GM21367 (cell line): ENCODE measurements around the gene PDE4B.

Experiments used
- ATAC-seq: cut with Tn5 transposase; IDR thresholded peaks from one replicate; pipeline ENCODE4 v1.9.1; 2021; ENCODE audit not compliant: unreplicated experiment

The PDE4B gene

DNA sequence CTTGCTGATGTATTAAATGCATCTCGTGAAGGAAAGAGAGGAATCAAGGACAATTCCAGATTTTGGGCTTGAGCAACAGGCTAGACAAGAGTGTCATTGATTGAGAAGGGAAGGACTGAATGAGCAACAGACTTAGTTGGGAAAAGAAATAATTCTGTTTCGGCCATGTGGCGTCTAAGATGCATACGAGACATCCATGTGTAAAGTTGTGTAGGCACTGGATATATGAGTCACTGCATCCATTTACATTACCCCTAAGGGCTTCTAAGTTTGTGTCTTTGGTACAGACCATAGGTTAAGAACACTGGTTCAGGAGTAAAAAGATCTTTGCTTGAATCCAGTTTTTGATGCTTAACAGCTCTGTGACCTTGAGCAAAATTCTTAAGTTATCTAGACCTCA is 434.3 kb downstream of the PDE4B start:
- no peak for ATAC-seq

DNA sequence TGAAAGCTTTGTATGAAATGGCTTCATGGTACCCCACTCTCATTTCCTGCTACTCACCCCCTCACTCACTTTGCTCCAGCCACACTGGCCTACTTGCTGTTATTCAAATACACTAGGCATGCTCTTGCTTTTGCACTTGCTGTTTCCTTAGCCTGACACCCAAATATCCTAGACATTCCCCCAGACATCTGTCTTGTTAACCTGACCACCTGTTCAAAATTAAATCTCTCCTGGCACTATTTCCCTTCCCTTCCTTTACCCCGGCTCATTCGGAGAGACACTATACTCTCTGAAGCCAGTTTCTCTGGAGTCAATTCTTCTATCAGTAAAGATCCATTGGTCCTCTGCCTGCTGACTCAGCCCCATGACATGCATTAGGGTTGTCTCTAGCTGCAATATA is 435.3 kb downstream of the PDE4B start:
- ATAC-seq, result no peak

DNA sequence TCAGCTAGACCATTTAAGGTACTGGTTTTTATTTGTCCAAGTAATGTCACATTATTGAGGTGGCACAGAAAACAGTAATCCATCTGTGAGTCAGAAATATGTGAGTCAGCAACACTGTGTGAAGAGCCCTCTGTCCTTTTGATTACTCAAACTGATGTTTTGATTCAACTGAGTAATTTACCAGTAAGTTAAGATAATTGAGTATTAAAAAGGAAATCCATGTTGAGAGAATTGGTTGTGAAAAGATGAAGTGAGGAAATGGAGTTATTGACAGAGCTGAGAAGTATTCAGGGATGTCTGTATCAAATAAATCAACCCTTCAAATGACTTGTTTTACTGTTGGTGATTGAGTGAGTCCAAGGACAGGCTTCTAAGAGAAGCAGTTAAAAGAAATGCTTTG is 438.5 kb downstream of the PDE4B start:
- no peak for ATAC-seq

DNA sequence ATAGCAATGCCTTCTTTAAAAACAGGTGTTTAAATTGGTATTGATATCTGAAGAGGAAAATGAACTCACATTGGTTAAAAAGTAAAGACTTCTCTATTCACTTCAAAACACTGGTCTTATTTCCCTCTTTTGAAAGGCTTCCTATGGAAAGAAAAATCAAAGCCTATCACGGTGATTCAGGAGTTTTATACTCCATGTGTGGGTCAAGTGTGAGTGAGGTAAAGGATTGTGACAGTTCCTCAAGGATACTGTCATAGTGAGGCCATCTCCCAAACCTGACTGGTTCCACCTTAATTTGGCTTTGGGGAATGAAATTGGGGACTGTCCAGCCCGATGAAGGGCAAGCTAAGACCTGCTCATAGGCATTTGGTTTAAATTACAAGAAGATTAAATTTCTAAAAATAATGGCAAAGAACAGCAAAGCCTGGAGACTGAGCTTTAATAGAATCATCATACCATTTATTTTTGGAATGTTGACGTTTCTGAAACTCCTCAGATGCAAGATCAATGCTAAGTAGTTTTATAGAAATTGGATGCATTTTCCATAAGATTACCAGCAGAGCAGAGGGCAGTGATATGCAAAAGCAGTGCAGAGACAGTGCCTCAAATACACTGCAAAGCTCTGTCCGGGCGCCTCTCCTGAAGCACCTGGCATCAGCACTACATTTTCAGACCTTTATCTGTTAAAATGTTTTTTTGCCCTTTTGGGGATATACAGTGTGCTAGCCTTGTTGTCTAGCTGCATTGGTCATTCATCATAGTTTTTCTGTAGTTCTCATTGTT is 439.2 kb downstream of the PDE4B start:
- ATAC-seq, result no peak

DNA sequence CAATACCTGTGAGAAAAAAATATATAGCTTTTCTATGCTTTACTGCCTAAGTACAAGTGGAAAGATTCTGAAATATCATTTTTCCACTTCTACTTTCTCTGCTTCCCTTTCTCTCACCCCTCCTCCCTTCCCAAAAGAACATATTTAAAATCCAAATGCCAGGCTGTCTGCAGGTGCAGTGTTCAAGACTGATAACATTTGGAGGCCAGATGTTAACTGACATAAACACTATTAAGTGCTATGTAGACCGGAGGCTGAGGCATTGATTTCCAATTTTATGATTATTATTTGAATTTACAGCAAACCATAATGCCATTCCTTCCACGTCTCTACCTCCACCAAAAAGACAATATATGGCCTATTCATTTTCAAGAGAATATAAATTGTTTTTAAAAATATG is 444.3 kb downstream of the PDE4B start:
- ATAC-seq, result no peak

DNA sequence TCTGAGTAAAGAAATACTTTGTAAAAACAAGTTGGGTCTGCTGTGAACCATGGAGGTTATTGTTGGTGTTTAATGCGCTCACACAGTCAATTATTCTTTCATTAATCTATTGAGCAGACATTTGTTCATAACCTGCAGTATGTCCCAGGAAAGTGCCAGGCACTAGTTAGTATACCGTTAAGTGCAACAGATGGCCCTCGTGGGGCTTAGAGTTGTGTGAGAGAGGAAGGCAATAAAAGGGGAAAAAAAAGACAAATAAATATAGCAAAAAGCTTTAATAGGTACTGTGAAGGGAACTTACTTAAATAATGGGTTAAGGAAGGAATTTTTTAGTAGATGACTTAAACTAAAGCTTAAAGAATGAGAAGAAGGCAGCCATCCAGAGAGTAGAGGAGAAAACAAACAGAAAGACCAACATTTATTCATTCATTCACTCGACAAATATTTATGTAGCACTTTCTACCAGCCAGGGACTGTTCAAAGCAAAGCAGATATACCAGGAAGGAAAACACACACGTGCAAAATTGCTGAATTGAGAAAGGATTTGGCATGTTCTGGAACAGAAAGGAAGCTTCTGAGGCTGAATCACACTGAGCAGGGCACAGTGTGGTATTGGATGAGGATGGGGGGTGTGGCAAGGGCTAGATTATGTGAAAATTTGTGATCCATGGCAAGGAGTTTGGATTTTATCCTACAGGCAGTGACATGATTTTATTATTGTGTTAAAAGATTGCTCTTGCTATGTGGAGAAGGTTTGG is 445.2 kb downstream of the PDE4B start:
- ATAC-seq, result no peak

DNA sequence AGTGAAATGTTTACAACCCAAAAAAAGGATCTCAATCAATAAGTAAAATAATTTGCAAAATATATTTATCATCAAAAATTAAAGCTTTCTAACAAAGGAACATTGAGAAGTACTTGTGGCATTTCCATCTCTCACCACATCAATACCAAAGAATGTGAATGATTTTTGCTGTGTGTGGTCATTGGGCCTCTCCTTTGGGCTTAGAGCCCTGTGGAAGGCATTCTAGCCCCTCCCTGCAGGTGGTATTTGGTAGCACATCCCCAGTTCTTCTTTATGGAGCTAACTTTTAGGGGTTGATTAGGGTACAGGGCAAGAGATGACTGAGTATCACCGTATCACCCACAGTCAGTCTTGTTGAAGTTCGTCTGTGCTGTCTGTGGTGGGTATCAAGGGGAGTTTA is 447.1 kb downstream of the PDE4B start:
- ATAC-seq, result no peak

DNA sequence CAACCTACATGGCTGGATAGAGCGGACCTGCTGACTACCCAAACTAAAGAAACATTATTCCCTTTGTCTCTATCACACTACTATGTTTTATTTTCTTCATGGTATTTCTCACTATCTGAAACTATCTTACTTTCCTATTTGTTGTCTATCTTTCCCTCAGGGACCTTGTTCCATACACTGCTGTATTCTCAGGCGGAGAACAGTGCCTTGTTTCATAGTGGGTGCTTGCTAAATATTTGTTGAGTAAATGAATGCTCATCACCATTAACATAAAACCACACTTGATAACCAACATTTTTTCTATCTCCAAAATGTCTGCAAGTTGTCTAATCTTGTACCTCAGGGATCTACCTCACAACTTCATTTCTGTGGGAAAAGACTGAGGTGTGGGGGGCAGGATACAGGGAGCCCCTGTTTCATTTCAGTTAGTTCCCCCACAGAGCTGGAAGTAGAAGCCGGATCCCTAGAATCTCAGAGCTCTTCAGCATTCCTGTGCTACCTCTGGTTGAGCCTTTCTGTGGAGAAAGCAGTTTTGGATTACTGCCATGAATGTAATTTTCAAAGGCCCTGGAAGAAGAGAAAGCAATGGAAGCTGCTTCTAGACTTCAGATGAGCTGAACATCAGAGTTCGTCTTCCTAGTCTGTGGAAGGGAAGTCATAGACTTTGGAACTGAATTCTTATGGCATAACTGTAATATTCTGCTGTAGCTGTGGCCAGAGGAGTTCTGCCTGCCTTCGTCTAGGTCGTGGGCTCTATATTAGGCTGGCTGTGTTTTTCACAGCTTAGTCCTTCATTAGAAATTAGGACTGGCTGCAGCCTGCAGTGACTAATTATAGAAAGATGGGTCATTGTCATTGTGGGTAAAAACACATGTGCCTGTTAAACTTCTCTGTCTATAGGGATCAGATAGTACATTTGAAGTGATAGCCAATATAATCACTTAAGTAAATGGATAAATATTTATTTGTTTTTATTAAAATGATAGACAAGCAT is 448.1 kb downstream of the PDE4B start:
- no peak for ATAC-seq

DNA sequence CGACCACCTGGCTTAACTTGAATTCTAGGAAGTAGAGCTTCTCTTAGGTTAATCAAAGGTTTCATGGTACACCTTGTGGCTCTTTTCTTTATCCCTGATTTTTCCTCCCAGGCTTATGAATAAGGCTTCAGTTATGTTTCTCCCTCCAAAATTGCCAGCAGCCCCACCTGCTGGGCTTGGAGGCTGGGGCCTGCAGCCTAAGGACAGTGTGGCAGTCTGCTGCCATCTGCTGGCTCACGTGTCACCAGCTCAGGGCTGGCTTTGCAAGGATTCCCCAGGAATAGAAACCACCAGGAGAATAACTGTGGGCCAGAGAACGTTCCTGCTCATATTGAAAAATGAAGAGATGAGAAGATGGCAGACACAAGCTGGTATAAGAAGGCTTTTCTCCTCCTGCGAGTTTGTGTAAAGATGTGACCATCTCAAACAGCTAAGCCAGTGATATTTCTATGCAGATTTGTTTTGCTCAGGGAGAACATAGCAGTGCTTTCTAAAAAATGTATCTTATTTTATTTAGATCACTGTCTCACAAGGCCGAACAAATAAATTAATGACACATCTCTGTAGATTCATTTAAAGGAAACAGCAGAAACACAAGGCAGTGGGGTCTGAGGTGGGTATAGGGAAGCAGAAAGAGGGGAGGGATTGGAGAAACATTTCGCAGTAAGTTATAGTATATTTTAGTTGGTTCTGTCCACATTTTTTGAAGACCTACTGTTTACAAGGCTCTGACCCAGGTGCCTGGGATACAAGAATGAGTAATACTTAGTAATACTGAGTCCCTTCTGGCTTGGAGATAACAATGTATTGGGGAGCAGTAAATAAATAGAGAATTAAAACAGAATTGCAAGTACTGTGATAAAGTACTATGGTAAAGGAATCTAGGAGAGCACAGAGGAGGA is 450.2 kb downstream of the PDE4B start:
- peak; percentile 58 for ATAC-seq

DNA sequence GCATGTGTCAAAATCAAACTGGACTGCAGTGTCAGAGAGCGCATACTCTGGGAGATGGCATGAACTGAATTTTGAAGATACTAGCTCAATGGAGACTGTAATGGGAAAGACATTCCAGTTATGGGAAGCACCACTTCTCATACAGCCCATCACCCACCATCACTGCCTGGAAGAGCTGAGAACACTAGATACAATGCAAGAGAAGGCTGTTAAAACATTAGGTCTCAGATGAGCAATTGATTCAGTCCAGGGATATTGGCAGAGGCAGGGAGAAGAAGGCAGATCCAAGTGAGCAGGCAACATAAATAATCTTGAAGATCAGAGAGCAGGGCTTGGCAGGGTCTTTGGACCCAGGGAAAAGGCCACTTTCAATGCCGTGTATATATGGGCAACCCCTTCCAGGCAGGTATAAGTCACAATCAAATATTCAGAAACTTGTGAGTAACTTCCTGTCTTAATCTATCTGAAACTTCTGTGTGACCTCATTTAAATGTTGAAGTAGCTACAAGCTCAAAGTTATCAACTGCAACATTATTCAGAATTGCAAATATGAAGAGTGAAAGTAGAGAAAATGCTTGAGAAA is 450.9 kb downstream of the PDE4B start:
- ATAC-seq, result no peak

DNA sequence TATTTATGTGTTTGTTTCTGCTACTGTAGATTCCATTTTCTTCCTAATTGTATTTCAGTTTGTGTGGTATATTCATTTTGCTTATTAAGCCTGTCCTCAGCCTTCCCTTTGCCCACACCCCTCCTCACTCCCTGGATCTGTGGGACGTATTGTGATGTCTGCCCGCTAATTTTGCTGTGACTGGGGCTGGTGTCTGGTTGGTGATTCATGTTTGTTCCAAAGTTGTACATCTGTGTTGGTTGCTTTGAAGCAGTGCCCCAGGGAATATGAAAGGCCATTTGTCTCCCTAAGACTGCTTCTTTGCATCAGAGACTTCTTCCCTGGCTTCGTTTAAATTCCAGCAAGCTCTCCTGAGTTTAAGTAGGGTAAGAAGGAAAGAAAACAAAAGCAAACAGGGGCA is 451.7 kb downstream of the PDE4B start:
- no peak for ATAC-seq

DNA sequence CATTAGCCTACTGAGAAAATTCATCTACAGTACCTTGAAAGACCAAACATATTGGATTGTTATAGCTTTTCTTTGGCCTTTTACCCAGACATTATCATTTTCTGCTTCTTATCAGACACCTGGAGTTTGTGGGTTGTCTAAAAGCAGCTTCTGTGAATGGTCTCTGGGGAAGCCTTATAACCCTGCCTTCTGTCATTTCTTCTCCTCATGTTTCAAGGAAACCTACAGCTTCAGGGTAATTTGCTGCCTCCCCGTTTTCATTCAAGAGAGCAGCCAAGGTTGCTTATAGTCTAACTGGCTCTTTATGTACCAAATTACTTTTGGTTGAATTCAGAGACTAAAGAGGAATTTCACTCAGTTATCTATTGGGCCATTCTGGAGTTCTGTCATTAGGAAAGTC is 453.0 kb downstream of the PDE4B start:
- ATAC-seq, result no peak

DNA sequence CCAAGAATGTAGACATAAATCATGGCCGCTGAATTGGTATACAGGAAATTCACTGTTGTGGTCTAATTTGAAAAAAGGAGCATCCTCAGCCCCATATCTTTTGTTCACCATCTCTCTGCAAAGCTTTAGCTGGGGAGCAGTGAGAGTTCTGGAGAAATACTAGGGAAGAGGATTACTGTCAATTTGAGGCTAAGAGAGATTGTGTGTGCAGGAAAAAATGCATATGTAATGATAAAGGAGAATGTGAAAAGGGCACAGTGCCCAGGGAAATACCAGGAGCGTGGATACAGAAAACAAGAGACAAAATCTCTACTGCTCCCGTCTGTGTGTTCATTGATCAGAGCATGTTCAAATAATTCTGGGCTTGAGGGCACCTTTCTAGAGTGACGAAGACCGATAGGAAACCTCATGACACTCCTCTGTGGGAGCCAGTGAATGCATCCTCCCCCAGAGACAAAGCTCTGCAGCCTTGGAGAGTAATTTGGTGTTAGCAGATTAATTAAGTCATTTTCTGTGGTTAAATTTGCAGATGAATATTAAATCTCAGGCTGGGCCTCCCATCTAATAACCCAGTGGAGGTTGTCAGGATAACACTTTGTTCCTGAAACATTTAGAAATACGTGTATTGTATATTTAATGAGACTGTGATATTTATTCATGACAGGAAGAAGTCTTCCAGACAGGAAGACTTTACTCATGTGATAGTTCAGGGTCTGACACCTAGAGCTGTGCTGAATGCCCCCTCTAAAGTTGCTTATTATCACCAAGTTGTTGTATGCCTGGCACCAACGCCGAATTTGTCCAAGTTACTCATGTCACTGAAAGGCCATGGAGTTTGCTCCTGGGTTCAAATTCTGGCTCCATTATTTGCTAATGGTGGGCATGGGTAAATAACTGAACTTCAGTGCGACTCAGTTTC is 453.9 kb downstream of the PDE4B start:
- no peak for ATAC-seq

DNA sequence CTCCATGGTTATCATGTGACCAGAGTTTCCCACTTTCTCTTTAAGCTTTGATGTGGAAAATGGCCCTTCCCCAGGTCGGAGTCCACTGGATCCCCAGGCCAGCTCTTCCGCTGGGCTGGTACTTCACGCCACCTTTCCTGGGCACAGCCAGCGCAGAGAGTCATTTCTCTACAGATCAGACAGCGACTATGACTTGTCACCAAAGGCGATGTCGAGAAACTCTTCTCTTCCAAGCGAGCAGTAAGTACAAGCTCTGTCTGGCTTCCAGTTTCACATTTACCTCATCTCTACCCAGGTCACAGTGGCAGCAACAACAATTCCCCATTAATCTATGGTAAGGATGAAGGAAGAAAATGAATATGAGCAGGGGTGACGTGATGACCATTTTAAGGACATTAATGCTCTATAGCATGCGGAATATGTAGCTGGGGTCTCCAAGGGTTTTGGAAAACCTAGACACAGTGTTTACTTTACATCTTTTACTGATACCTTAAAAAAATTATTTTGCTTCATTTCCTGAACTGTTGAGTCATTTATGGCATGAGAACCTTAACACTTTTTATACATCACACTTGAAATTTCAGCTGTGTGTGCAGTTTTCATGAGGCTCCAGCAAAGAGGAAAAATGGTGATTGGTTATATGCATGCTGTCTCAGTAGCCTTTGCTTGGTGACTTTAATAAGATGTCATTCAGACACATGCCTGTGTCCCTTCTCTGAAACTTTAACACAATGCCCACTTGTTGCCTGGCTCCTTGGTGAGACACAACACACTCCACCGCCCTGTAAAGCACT is 454.9 kb downstream of the PDE4B start:
- peak; percentile 70 for ATAC-seq

DNA sequence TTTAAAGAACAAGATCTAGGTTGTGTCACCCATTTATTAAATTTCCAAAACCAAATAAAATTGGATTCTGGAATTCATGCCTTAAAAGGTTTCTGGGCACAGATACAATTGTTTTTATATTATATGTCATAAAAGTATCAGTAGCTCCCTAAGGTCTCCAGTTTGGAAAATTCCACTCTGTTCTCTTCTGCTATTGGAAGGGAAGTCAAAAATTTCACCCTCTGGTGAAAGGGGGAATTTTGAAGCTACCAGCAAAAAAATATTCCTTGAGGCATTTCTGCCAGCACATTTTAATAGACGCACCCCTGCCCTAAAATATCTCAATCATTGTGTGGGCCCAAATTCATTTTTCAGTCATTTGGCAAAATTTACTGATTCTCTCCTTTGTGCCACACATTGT is 455.6 kb downstream of the PDE4B start:
- ATAC-seq, result no peak

DNA sequence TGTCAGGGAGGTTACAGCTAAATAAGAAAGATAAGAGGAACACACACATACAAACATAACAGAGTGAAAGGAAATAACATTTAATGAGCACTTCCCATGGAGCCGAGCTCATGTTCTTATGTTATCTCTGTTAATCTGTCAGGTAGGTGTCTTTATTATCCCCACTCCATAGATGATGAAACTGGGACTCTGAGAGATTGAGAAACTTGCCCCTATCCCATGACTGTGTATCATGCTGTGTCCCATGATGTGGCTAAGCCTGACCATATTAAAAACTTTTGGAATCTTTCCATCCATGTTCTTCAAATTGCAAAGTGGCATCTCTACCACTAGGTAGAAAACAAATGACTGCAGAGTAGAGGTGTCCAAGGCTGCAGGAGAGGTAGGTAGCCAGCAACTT is 456.1 kb downstream of the PDE4B start:
- ATAC-seq, result no peak

DNA sequence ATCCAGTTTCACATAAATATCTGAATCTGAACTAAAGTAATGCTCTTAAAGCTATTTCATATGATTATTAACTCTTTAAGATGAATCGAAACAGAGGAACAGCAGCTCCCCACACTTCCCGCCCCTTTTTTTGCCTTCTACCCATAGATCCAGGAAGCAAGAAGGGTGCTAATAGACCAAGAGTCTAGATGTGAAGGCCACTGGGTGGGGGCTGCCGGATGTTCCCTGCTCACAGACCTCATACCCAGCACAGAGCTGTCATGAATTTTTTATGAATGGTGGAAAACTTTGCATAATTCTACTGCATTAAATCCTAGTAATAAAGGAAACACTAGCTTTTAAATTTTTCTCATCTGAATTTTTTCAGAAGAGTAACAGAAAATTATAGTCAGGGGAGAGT is 457.4 kb downstream of the PDE4B start:
- ATAC-seq, result no peak

DNA sequence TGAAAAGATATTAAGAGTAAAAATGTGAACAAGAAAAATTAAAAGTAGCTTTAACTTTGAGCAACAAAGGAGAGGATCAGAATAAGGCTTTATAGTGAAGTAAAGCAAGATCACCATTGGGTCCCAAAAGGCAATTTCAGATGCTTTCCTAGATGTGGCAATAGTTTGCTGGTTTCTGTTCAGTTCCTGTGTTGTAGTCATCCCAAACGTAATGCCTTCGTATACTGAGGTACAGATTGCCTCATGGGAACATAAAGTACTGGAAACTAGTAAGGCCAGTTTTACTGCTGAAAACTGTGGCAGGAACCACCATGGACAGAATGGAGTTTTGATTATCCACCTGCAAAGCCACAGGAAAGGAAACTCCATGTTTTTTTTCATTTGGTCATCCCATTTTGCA is 457.8 kb downstream of the PDE4B start:
- ATAC-seq, result no peak
